ENCODE data around the gene SDK2.

SDK2 gene

GRCh38 chr17:73292031-73292531, 352.2 kb downstream of the SDK2 start:
- CTCF ChIA-PET, result no interaction called here
- TF ChIP-seq CTBP1 (IDR thresholded peaks at IDR 0.05; ENCODE audit: borderline replicate concordance) (no peak), L3MBTL2 (conservative IDR thresholded peaks at IDR 0.05) (no peak), HDGF (IDR thresholded peaks at IDR 0.05; ENCODE audit: borderline replicate concordance) (no peak), PKNOX1 (IDR thresholded peaks at IDR 0.05) (no peak)
- no peak for DNase-seq (ENCODE audit: extremely low spot score)
- POLR2A ChIA-PET, result interaction anchor here (2.9 kb wide), 1 partner anchor 19 kb away, joined by 16 read pairs; the partner anchor contains the start of gene CDC42EP4

GRCh38 chr17:73291260-73291801, 352.9 kb downstream of the SDK2 start:
- no peak for DNase-seq (ENCODE audit: extremely low spot score)
- ChIA-PET POLR2A (interaction anchor here (2.9 kb wide), 1 partner anchor 20 kb away, joined by 16 read pairs; the partner anchor contains the start of gene CDC42EP4), CTCF (interaction anchor here (1.2 kb wide), 1 partner anchor 20 kb away, joined by 5 read pairs; the partner anchor contains the start of gene CDC42EP4)
- no peak for TF ChIP-seq TARDBP (IDR thresholded peaks at IDR 0.05)
- TF ChIP-seq PKNOX1 (IDR thresholded peaks at IDR 0.05), result no peak
- no peak for TF ChIP-seq L3MBTL2 (conservative IDR thresholded peaks at IDR 0.05)
- TF ChIP-seq CTBP1 (IDR thresholded peaks at IDR 0.05; ENCODE audit: borderline replicate concordance), result no peak
- no peak for TF ChIP-seq BHLHE40 (IDR thresholded peaks at IDR 0.05; ENCODE audit: borderline replicate concordance)
- no peak for TF ChIP-seq HDGF (IDR thresholded peaks at IDR 0.05; ENCODE audit: borderline replicate concordance)
- no peak for TF ChIP-seq FOXM1 (IDR thresholded peaks at IDR 0.05; ENCODE audit: borderline replicate concordance)
- TF ChIP-seq SP1 (IDR thresholded peaks at IDR 0.05), result no peak
- no peak for TF ChIP-seq ZNF384 (IDR thresholded peaks at IDR 0.05)
- TF ChIP-seq LEF1 (IDR thresholded peaks at IDR 0.05; ENCODE audit: borderline replicate concordance), result no peak
- no peak for TF ChIP-seq SUZ12 (IDR thresholded peaks at IDR 0.05)
- no peak for TF ChIP-seq NFRKB (IDR thresholded peaks at IDR 0.05)
- TF ChIP-seq ARNT (IDR thresholded peaks at IDR 0.05), result no peak
- no peak for TF ChIP-seq ELF4 (IDR thresholded peaks at IDR 0.05)
- no peak for TF ChIP-seq FOXK2 (IDR thresholded peaks at IDR 0.05)
- TF ChIP-seq FOXA1 (IDR thresholded peaks at IDR 0.05), result no peak

- ChIA-PET POLR2A (interaction anchor here (1.3 to 2.9 kb wide), 2 partner anchors 8 to 21 kb away, joined by 4 to 16 read pairs; partner anchors contain the start of gene CDC42EP4), CTCF (interaction anchor here (1.2 kb wide), 1 partner anchor 21 kb away, joined by 5 read pairs; the partner anchor contains the start of gene CDC42EP4)
- TF ChIP-seq LEF1 (IDR thresholded peaks at IDR 0.05; ENCODE audit: borderline replicate concordance) (no peak), L3MBTL2 (conservative IDR thresholded peaks at IDR 0.05) (no peak), FOXM1 (IDR thresholded peaks at IDR 0.05; ENCODE audit: borderline replicate concordance) (no peak), CTBP1 (IDR thresholded peaks at IDR 0.05; ENCODE audit: borderline replicate concordance) (no peak), BHLHE40 (IDR thresholded peaks at IDR 0.05; ENCODE audit: borderline replicate concordance) (no peak), ZNF384 (IDR thresholded peaks at IDR 0.05) (no peak), SP1 (IDR thresholded peaks at IDR 0.05) (no peak), SUZ12 (IDR thresholded peaks at IDR 0.05) (no peak), NFRKB (IDR thresholded peaks at IDR 0.05) (no peak), FOXK2 (IDR thresholded peaks at IDR 0.05) (no peak), TARDBP (IDR thresholded peaks at IDR 0.05) (no peak)
- DNase-seq (ENCODE audit: extremely low spot score), result no peak
These were observed 353.6 kb downstream of the SDK2 start for GRCh38 chr17:73290399-73291259.

GRCh38 chr17:73289549-73290254, 354.5 kb downstream of the SDK2 start:
- ChIA-PET CTCF (interaction anchor here (0.6 kb wide), 1 partner anchor 29 kb away, joined by 3 read pairs; no protein-coding TSS in a partner anchor), POLR2A (interaction anchor here (1.3 to 2.9 kb wide), 3 partner anchors 9 to 22 kb away, joined by 4 to 16 read pairs (median 5); partner anchors contain the start of gene CDC42EP4)
- TF ChIP-seq FOXK2 (IDR thresholded peaks at IDR 0.05) (no peak), FOXM1 (IDR thresholded peaks at IDR 0.05; ENCODE audit: borderline replicate concordance) (no peak), ARNT (IDR thresholded peaks at IDR 0.05) (no peak), TARDBP (IDR thresholded peaks at IDR 0.05) (no peak), ZNF384 (IDR thresholded peaks at IDR 0.05) (no peak), SUZ12 (IDR thresholded peaks at IDR 0.05) (no peak)
- no peak for DNase-seq (ENCODE audit: extremely low spot score)

- DNase-seq (ENCODE audit: extremely low spot score), result no peak
- ChIA-PET CTCF (interaction anchor here (0.7 kb wide), 1 partner anchor 61 kb away, joined by 4 read pairs; no protein-coding TSS in a partner anchor), POLR2A (interaction anchor here (1.4 kb wide), 1 partner anchor 23 kb away, joined by 5 read pairs; the partner anchor contains the start of gene CDC42EP4)
- TF ChIP-seq NFRKB (IDR thresholded peaks at IDR 0.05), result no peak
- no peak for TF ChIP-seq L3MBTL2 (conservative IDR thresholded peaks at IDR 0.05)
- no peak for TF ChIP-seq PKNOX1 (IDR thresholded peaks at IDR 0.05)
- TF ChIP-seq FOXK2 (IDR thresholded peaks at IDR 0.05), result no peak
- no peak for TF ChIP-seq HDGF (IDR thresholded peaks at IDR 0.05; ENCODE audit: borderline replicate concordance)
- TF ChIP-seq BHLHE40 (IDR thresholded peaks at IDR 0.05; ENCODE audit: borderline replicate concordance), result no peak
- TF ChIP-seq ARNT (IDR thresholded peaks at IDR 0.05), result no peak
- TF ChIP-seq FOXM1 (IDR thresholded peaks at IDR 0.05; ENCODE audit: borderline replicate concordance), result no peak
- TF ChIP-seq ELF4 (IDR thresholded peaks at IDR 0.05), result no peak
- TF ChIP-seq FOXA1 (IDR thresholded peaks at IDR 0.05), result no peak
- TF ChIP-seq ZNF384 (IDR thresholded peaks at IDR 0.05), result no peak
- no peak for TF ChIP-seq SUZ12 (IDR thresholded peaks at IDR 0.05)
- TF ChIP-seq TARDBP (IDR thresholded peaks at IDR 0.05), result no peak
- no peak for TF ChIP-seq CTBP1 (IDR thresholded peaks at IDR 0.05; ENCODE audit: borderline replicate concordance)
- TF ChIP-seq SP1 (IDR thresholded peaks at IDR 0.05), result no peak
- no peak for TF ChIP-seq LEF1 (IDR thresholded peaks at IDR 0.05; ENCODE audit: borderline replicate concordance)
These were observed 355.5 kb downstream of the SDK2 start for GRCh38 chr17:73288534-73289302.
